Activated naive CD4-positive, alpha-beta T cell treated with anti-CD3 and anti-CD28 coated beads, Interleukin-2, amount 50 U/mL, for 24 hours (primary cell): ENCODE measurements around the gene SP7.

Experiments
- H3K27ac Mint-ChIP-seq: one replicate; pipeline ENCODE4 v1.8.0; 2021; ENCODE audit warnings: mild to moderate bottlenecking, mixed read lengths
- H3K27me3 Mint-ChIP-seq: one replicate; pipeline ENCODE4 v1.8.0; 2021; ENCODE audit warnings: mixed read lengths
- H3K36me3 Mint-ChIP-seq: one replicate; pipeline ENCODE4 v1.8.0; 2021; ENCODE audit warnings: mixed read lengths
- H3K4me1 Mint-ChIP-seq: one replicate; pipeline ENCODE4 v1.8.0; 2021; ENCODE audit warnings: mixed read lengths
- H3K4me3 Mint-ChIP-seq: one replicate; pipeline ENCODE4 v1.8.0; 2021; ENCODE audit warnings: mild to moderate bottlenecking, mixed read lengths
- H3K9me3 Mint-ChIP-seq: one replicate; pipeline ENCODE4 v1.8.0; 2021; ENCODE audit warnings: mixed read lengths

The SP7 gene

DNA sequence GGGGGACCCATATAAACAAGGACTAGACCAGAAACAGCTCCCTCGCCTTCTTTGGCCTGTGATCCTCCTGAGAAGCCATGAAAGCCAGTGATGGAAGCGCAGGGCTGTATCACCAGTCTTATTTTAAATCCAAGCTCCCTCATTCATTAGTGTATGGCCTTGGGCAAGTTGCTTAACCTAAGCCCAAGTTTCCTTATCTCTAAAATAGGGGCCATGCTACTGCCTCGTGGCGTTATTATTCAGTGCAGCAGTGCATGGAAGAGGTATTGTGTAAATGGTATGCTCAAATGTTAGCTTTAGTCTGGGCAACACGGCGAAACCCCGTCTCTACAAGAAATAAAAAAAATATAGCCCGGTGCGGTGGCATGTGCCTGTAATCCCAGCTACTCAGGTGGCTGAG lies 58.2 kb downstream of the SP7 start:
- Mint-ChIP-seq H3K36me3 (no peaks in the 10 kb centered on the region), H3K27me3 (no peaks in the 10 kb centered on the region), H3K9me3 (no peaks in the 10 kb centered on the region), H3K4me3 (no peak overlapping the region), H3K27ac (no peak overlapping the region), H3K4me1 (no peaks in the 10 kb centered on the region)
